ENCODE measurements around the gene MSMP.

MSMP gene

GRCh38 chr9:35743880-35744518 lies 10.1 kb downstream of the MSMP start:
- H3K9ac ChIP-seq (ENCODE audit: low read length): no peak overlapping the region
- H3K9me2 ChIP-seq (replicated peaks; ENCODE audit: insufficient read depth, low read length): no peaks in the 10 kb centered on the region
- H4K20me1 ChIP-seq (ENCODE audit: low read depth, low read length): peaks cover 8% of the 10 kb centered on the region; the same call in 1 of the 2 replicates
- H3K27ac ChIP-seq (ENCODE audit: low read depth, low read length): no peak overlapping the region
- peaks cover 36% of the 10 kb centered on the region for H3K79me2 ChIP-seq (ENCODE audit: insufficient read depth, low read length)
- no peaks in the 10 kb centered on the region for H3K27me3 ChIP-seq (ENCODE audit: low read length)
- no peaks in the 10 kb centered on the region for H3K9me3 ChIP-seq (ENCODE audit: insufficient read depth, low read length)
- no peak overlapping the region for H3K4me3 ChIP-seq (ENCODE audit: insufficient read depth, low read length, poor library complexity, severe bottlenecking)
- H2AFZ ChIP-seq (ENCODE audit: low read depth, low read length, severe bottlenecking): no peak overlapping the region
- H3F3A ChIP-seq (ENCODE audit: insufficient read depth): no peaks in the 10 kb centered on the region
- TF ChIP-seq EZH2phosphoT487 (conservative IDR thresholded peaks at IDR 0.05; ENCODE audit: low read length) (no peak), CTCF (IDR thresholded peaks at IDR 0.05; ENCODE audit: insufficient read depth, low read length, poor library complexity, severe bottlenecking) (no peak)
- H3K36me3 ChIP-seq (ENCODE audit: low read length): peaks cover 10% of the 10 kb centered on the region; the same call in 1 of the 2 replicates
- no peak overlapping the region for H3K4me2 ChIP-seq (ENCODE audit: low read depth, low read length, poor library complexity, severe bottlenecking)

GRCh38 chr9:35743452-35743851 lies 10.6 kb downstream of the MSMP start:
- Histone ChIP-seq H2AFZ (ENCODE audit: low read depth, low read length, severe bottlenecking) (no peak overlapping the region), H3K9me3 (ENCODE audit: insufficient read depth, low read length) (no peaks in the 10 kb centered on the region), H3K27ac (ENCODE audit: low read depth, low read length) (no peak overlapping the region), H3K9me2 (replicated peaks; ENCODE audit: insufficient read depth, low read length) (no peaks in the 10 kb centered on the region), H3K27me3 (ENCODE audit: low read length) (no peaks in the 10 kb centered on the region), H3K36me3 (ENCODE audit: low read length) (peaks cover 10% of the 10 kb centered on the region; the same call in 1 of the 2 replicates), H3K4me2 (ENCODE audit: low read depth, low read length, poor library complexity, severe bottlenecking) (no peak overlapping the region), H4K20me1 (ENCODE audit: low read depth, low read length) (peaks cover 8% of the 10 kb centered on the region; the same call in 1 of the 2 replicates), H3F3A (ENCODE audit: insufficient read depth) (no peaks in the 10 kb centered on the region), H3K9ac (ENCODE audit: low read length) (no peak overlapping the region), H3K4me3 (ENCODE audit: insufficient read depth, low read length, poor library complexity, severe bottlenecking) (no peak overlapping the region), H3K79me2 (ENCODE audit: insufficient read depth, low read length) (peaks cover 32% of the 10 kb centered on the region)
- TF ChIP-seq CTCF (IDR thresholded peaks at IDR 0.05; ENCODE audit: insufficient read depth, low read length, poor library complexity, severe bottlenecking): no peak
- no peak for TF ChIP-seq EZH2phosphoT487 (conservative IDR thresholded peaks at IDR 0.05; ENCODE audit: low read length)

- H2AFZ ChIP-seq (ENCODE audit: low read depth, low read length, severe bottlenecking): no peak overlapping the region
- H3K27ac ChIP-seq (ENCODE audit: low read depth, low read length): no peak overlapping the region
- no peak overlapping the region for H3K4me2 ChIP-seq (ENCODE audit: low read depth, low read length, poor library complexity, severe bottlenecking)
- H3K9me2 ChIP-seq (replicated peaks; ENCODE audit: insufficient read depth, low read length): no peaks in the 10 kb centered on the region
- no peak overlapping the region for H3K9ac ChIP-seq (ENCODE audit: low read length)
- H3K4me3 ChIP-seq (ENCODE audit: insufficient read depth, low read length, poor library complexity, severe bottlenecking): no peak overlapping the region
- H3K9me3 ChIP-seq (ENCODE audit: insufficient read depth, low read length): no peaks in the 10 kb centered on the region
- TF ChIP-seq CTCF (IDR thresholded peaks at IDR 0.05; ENCODE audit: insufficient read depth, low read length, poor library complexity, severe bottlenecking) (no peak), EZH2phosphoT487 (conservative IDR thresholded peaks at IDR 0.05; ENCODE audit: low read length) (no peak)
- peaks cover 10% of the 10 kb centered on the region; the same call in 1 of the 2 replicates for H3K36me3 ChIP-seq (ENCODE audit: low read length)
- no peaks in the 10 kb centered on the region for H3K27me3 ChIP-seq (ENCODE audit: low read length)
- H3F3A ChIP-seq (ENCODE audit: insufficient read depth): no peaks in the 10 kb centered on the region
- H4K20me1 ChIP-seq (ENCODE audit: low read depth, low read length): no peaks in the 10 kb centered on the region
- H3K79me2 ChIP-seq (ENCODE audit: insufficient read depth, low read length): peaks cover 15% of the 10 kb centered on the region
These were observed 12.3 kb downstream of the MSMP start for GRCh38 chr9:35741740-35742139.
